Measurements from ENCODE around the gene UNC13C. TPM values are rescaled to one million over a fixed set of nuclear protein-coding genes. Genes with fewer than 3 reads are reported as not detected.

Gene UNC13C
- polyA plus RNA-seq, 1 of the 3 experiments (the other 2 are of a cell fraction), result not detected

- Histone ChIP-seq H3K9me3 (no peaks in the 10 kb centered on the region), H3K4me2 (no peak overlapping the region), H3F3A (replicated peaks; ENCODE audit: insufficient read depth) (no peaks in the 10 kb centered on the region), H2AFZ (ENCODE audit: low read depth) (no peak overlapping the region), H3K9ac (no peak overlapping the region), H3K27ac (ENCODE audit: low read depth in 2 of 2, low read length in 1 of 2) (no peak overlapping the region), H3K4me3 (ENCODE audit: low read depth in 2 of 2, low read length in 1 of 2) (no peak overlapping the region), H3K36me3 (replicated peaks in 1 of 2; ENCODE audit: control insufficient read depth in 1 of 2, insufficient read depth in 2 of 2, low read length in 1 of 2) (no peaks in the 10 kb centered on the region), H3K27me3 (ENCODE audit: insufficient read depth) (no peaks in the 10 kb centered on the region), H3K9me2 (no peaks in the 10 kb centered on the region), H3K4me1 (ENCODE audit: control insufficient read depth in 1 of 2, insufficient read depth in 2 of 2, low read depth in 1 of 2, low read length in 1 of 2) (no peaks in the 10 kb centered on the region), H4K20me1 (ENCODE audit: insufficient read depth) (no peaks in the 10 kb centered on the region), H3K79me2 (ENCODE audit: insufficient read depth) (no peaks in the 10 kb centered on the region)
- no peak for TF ChIP-seq TEAD4 (IDR thresholded peaks at IDR 0.05; ENCODE audit: borderline replicate concordance, insufficient read depth)
- no peak for TF ChIP-seq GABPA (IDR thresholded peaks at IDR 0.05; ENCODE audit: low read depth)
- ChIA-PET POLR2A (no interaction called here), CTCF (no interaction called here)
- WGBS (ENCODE audit: low lambda C conversion rate), result 0% methylated on average over 1 of the region's 1 CpG
- no peak for DNase-seq
These were observed 549.8 kb downstream of the UNC13C start for GRCh38 chr15:54528021-54528420.

- no peak for TF ChIP-seq YY1 (IDR thresholded peaks at IDR 0.05; ENCODE audit: low read depth)
- no peak overlapping the region for H3K4me2 ChIP-seq
- no peaks in the 10 kb centered on the region for H3K36me3 ChIP-seq (replicated peaks in 1 of 2; ENCODE audit: control insufficient read depth in 1 of 2, insufficient read depth in 2 of 2, low read length in 1 of 2)
- H3K79me2 ChIP-seq (ENCODE audit: insufficient read depth), result no peaks in the 10 kb centered on the region
- H3F3A ChIP-seq (replicated peaks; ENCODE audit: insufficient read depth), result no peaks in the 10 kb centered on the region
- no peak overlapping the region for H2AFZ ChIP-seq (ENCODE audit: low read depth)
- H3K27ac ChIP-seq (ENCODE audit: low read depth in 2 of 2, low read length in 1 of 2), result no peak overlapping the region
- no peaks in the 10 kb centered on the region for H4K20me1 ChIP-seq (ENCODE audit: insufficient read depth)
- no peaks in the 10 kb centered on the region for H3K4me1 ChIP-seq (ENCODE audit: control insufficient read depth in 1 of 2, insufficient read depth in 2 of 2, low read depth in 1 of 2, low read length in 1 of 2)
- ChIA-PET POLR2A (no interaction called here), CTCF (no interaction called here)
- no peak for DNase-seq
- H3K9me3 ChIP-seq, result no peaks in the 10 kb centered on the region
- WGBS (ENCODE audit: low lambda C conversion rate), result 1% methylated on average over 6 of the region's 6 CpGs
- no peaks in the 10 kb centered on the region for H3K9me2 ChIP-seq
- H3K4me3 ChIP-seq (ENCODE audit: low read depth in 2 of 2, low read length in 1 of 2), result no peak overlapping the region
- no peaks in the 10 kb centered on the region for H3K27me3 ChIP-seq (ENCODE audit: insufficient read depth)
- no peak overlapping the region for H3K9ac ChIP-seq
These were observed 562.5 kb downstream of the UNC13C start for GRCh38 chr15:54540721-54541120.

- no peaks in the 10 kb centered on the region for H3K36me3 ChIP-seq (replicated peaks in 1 of 2; ENCODE audit: control insufficient read depth in 1 of 2, insufficient read depth in 2 of 2, low read length in 1 of 2)
- H3K27ac ChIP-seq (ENCODE audit: low read depth in 2 of 2, low read length in 1 of 2), result no peak overlapping the region
- no peak overlapping the region for H3K4me3 ChIP-seq (ENCODE audit: low read depth in 2 of 2, low read length in 1 of 2)
- no peaks in the 10 kb centered on the region for H3K27me3 ChIP-seq (ENCODE audit: insufficient read depth)
- H3K4me2 ChIP-seq, result no peak overlapping the region
- H3K4me1 ChIP-seq (ENCODE audit: control insufficient read depth in 1 of 2, insufficient read depth in 2 of 2, low read depth in 1 of 2, low read length in 1 of 2), result no peaks in the 10 kb centered on the region
- ChIA-PET POLR2A (no interaction called here), CTCF (no interaction called here)
- H3K79me2 ChIP-seq (ENCODE audit: insufficient read depth), result no peaks in the 10 kb centered on the region
- H4K20me1 ChIP-seq (ENCODE audit: insufficient read depth), result no peaks in the 10 kb centered on the region
- H2AFZ ChIP-seq (ENCODE audit: low read depth), result no peak overlapping the region
- no peaks in the 10 kb centered on the region for H3F3A ChIP-seq (replicated peaks; ENCODE audit: insufficient read depth)
- no peaks in the 10 kb centered on the region for H3K9me2 ChIP-seq
- under 1% methylated on average over 3 of the region's 3 CpGs for WGBS (ENCODE audit: low lambda C conversion rate)
- H3K9me3 ChIP-seq, result no peaks in the 10 kb centered on the region
- no peak overlapping the region for H3K9ac ChIP-seq
- TF ChIP-seq USF2 (IDR thresholded peaks at IDR 0.05; ENCODE audit: borderline replicate concordance, low read depth, low read length), result no peak
- no peak for TF ChIP-seq FOXM1 (IDR thresholded peaks at IDR 0.05; ENCODE audit: low read depth)
- TF ChIP-seq EZH2phosphoT487 (IDR thresholded peaks at IDR 0.05; ENCODE audit: borderline replicate concordance, low read depth), result no peak
- no peak for TF ChIP-seq TCF12 (IDR thresholded peaks at IDR 0.05)
- no peak for TF ChIP-seq EP300 (IDR thresholded peaks at IDR 0.05; ENCODE audit: borderline replicate concordance in 1 of 2, low read depth in 1 of 2, low read length in 1 of 2)
- no peak for TF ChIP-seq RFX5 (IDR thresholded peaks at IDR 0.05; ENCODE audit: low read length)
- no peak for TF ChIP-seq JUND (IDR thresholded peaks at IDR 0.05)
- no peak for TF ChIP-seq MXI1 (IDR thresholded peaks at IDR 0.05; ENCODE audit: low read depth, low read length)
- TF ChIP-seq TEAD4 (IDR thresholded peaks at IDR 0.05; ENCODE audit: borderline replicate concordance, insufficient read depth), result no peak
- TF ChIP-seq YY1 (IDR thresholded peaks at IDR 0.05; ENCODE audit: low read depth), result no peak
- no peak for TF ChIP-seq FOXJ3 (CRISPR knock-in tag; IDR thresholded peaks at IDR 0.05)
- TF ChIP-seq GABPA (IDR thresholded peaks at IDR 0.05; ENCODE audit: low read depth), result no peak
- TF ChIP-seq NRF1 (IDR thresholded peaks at IDR 0.05; ENCODE audit: low read depth, low read length), result no peak
- no peak for TF ChIP-seq RAD21 (IDR thresholded peaks at IDR 0.05; ENCODE audit: low read length)
- no peak for TF ChIP-seq GATA2 (CRISPR knock-in tag; IDR thresholded peaks at IDR 0.05)
- TF ChIP-seq POLR2AphosphoS5 (IDR thresholded peaks at IDR 0.05; ENCODE audit: low read depth, low read length), result no peak
- no peak for TF ChIP-seq PBX3 (IDR thresholded peaks at IDR 0.05)
- TF ChIP-seq ELF1 (IDR thresholded peaks at IDR 0.05), result no peak
- no peak for TF ChIP-seq SMC3 (IDR thresholded peaks at IDR 0.05; ENCODE audit: low read depth, low read length)
- no peak for DNase-seq
These were observed 569.2 kb downstream of the UNC13C start for GRCh38 chr15:54547491-54547890.
